Endothelial cell of umbilical vein (primary cell): ENCODE data around the gene PROB1.

Source experiments
- CTCF ChIP-seq, 2 donors: IDR thresholded peaks; 1 replicate in 1 of 2; 2 replicates in 1 of 2; pipeline ENCODE4 v1.5.1; 2011; ENCODE audit warnings: low read length in 2 of 2, mild to moderate bottlenecking in 2 of 2, moderate library complexity in 2 of 2, control low read depth in 1 of 2, inconsistent platforms in 1 of 2, low read depth in 1 of 2; ENCODE audit not compliant: insufficient read depth in 1 of 2; ENCODE audit errors: extremely low read depth in 1 of 2
- EZH2 ChIP-seq: IDR thresholded peaks from 2 replicates; pipeline ENCODE4 v1.6.1; 2012; ENCODE audit warnings: borderline replicate concordance, low read depth, mild to moderate bottlenecking, moderate library complexity, low read length, inconsistent platforms; ENCODE audit not compliant: severe bottlenecking
- FOS ChIP-seq: IDR thresholded peaks from 2 replicates; pipeline ENCODE4 v1.6.1; 2011; ENCODE audit warnings: mild to moderate bottlenecking, low read length, moderate library complexity, borderline replicate concordance; ENCODE audit not compliant: insufficient read depth
- JUN ChIP-seq: IDR thresholded peaks from 2 replicates; pipeline ENCODE4 v1.6.1; 2011; ENCODE audit warnings: borderline replicate concordance, low read depth; ENCODE audit not compliant: insufficient read length, insufficient read depth
- MYC ChIP-seq: IDR thresholded peaks from one replicate; pipeline ENCODE4 v1.6.1; 2011; ENCODE audit warnings: mild to moderate bottlenecking, low read depth, low read length
- POLR2A ChIP-seq: IDR thresholded peaks from 2 replicates; pipeline ENCODE4 v1.6.1; 2012; ENCODE audit warnings: low read depth, mild to moderate bottlenecking, control low read depth, low read length
- POLR2AphosphoS5 ChIP-seq: IDR thresholded peaks from 2 replicates; pipeline ENCODE4 v1.6.1; 2012; ENCODE audit warnings: low read depth, mild to moderate bottlenecking, control low read depth, low read length, moderate library complexity; ENCODE audit not compliant: insufficient read depth
- TF ChIP-seq, protein P1 (sequence below): IDR thresholded peaks from 2 replicates; pipeline ENCODE4 v1.6.1; 2011; ENCODE audit not compliant: insufficient read depth, insufficient read length

DNA sequence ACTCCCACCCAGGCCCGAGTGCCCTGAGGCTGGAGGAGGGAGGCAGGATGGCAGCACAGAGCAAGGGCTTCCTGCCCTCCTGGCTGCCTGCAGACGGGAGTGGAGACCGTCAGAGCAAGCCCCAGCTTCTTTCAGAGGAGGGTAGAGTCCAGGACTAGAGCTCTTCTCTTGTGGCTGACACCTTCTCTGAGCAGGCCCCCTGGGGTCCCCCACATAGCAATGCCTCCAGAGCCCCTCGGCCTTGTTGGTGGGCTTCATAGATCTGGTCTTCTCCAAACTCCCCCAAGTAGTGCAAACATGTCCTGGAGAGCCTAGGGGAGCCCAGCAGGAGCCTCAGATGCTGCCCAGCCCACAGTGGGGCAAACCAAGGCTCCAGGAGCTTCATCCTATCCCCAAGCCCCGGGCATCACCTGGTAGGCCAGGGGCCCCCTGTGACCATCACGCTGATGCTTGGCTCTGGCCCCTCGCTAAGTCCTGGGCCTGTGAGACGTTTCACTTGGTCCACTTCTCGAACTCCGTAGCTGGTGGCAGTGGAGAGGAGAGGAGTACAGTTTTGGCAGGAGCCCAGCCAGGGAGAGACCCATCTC lies 7.2 kb downstream of the PROB1 start:
- TF ChIP-seq, protein P1, sequence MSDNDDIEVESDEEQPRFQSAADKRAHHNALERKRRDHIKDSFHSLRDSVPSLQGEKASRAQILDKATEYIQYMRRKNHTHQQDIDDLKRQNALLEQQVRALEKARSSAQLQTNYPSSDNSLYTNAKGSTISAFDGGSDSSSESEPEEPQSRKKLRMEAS = no peak
- TF ChIP-seq CTCF (IDR thresholded peaks at IDR 0.05; ENCODE audit: extremely low read depth in 1 of 2, insufficient read depth in 1 of 2, low read depth in 1 of 2, low read length in 2 of 2) (no peak), EZH2 (no peak), POLR2AphosphoS5 (no peak), POLR2A (no peak), JUN (no peak), MYC (no peak), FOS (no peak)
